HepG2 (cell line): ENCODE measurements around the gene SUB1. TPM values are rescaled to one million over a fixed set of nuclear protein-coding genes. Genes with fewer than 3 reads are reported as not detected.

ENCODE experiments used
- ARID4A ChIP-seq: sonication (generic); formaldehyde crosslinking; IDR thresholded peaks from 2 replicates; pipeline ENCODE4 v1.5.0; 2020; ENCODE audit warnings: mild to moderate bottlenecking, missing genetic modification reagents, borderline replicate concordance
- BCL3 ChIP-seq: sonication (generic); formaldehyde crosslinking; IDR thresholded peaks from 2 replicates; pipeline ENCODE4 v1.5.1; 2020; ENCODE audit warnings: mild to moderate bottlenecking, missing genetic modification reagents, moderate library complexity
- HNF1B ChIP-seq: sonication (generic); formaldehyde crosslinking; IDR thresholded peaks from 2 replicates; pipeline ENCODE4 v1.5.1; 2020; ENCODE audit warnings: mild to moderate bottlenecking, moderate library complexity, missing genetic modification reagents
- LCORL ChIP-seq, 2 experiments: fragments of 450-650 bp in 1 of 2; sonication (generic) in 1 of 2; formaldehyde crosslinking in 1 of 2; IDR thresholded peaks; 2 replicates each; pipeline versions ENCODE4 v1.5.0 to v1.6.1; 2017 to 2020; ENCODE audit warnings: antibody characterized with exemption in 1 of 2, missing genetic modification reagents in 1 of 2
- NCOA2 ChIP-seq: sonication (generic); formaldehyde crosslinking; IDR thresholded peaks from 2 replicates; pipeline ENCODE4 v1.8.0; 2022; ENCODE audit warnings: inconsistent platforms
- PHF21A ChIP-seq: sonication (generic); formaldehyde crosslinking; IDR thresholded peaks from 2 replicates; pipeline ENCODE4 v1.5.0; 2020; ENCODE audit warnings: mild to moderate bottlenecking, missing genetic modification reagents
- REPIN1 ChIP-seq: sonication (generic); formaldehyde crosslinking; IDR thresholded peaks from 2 replicates; pipeline ENCODE4 v1.8.0; 2022; ENCODE audit warnings: missing genetic modification reagents, low read depth, mild to moderate bottlenecking, borderline replicate concordance
- RERE ChIP-seq: IDR thresholded peaks from 2 replicates; pipeline ENCODE4 v1.6.1; 2016; ENCODE audit warnings: low read depth, missing genetic modification reagents, missing compliant biosample characterization
- SATB2 ChIP-seq: sonication (generic); formaldehyde crosslinking; IDR thresholded peaks from 2 replicates; pipeline ENCODE4 v1.5.0; 2020; ENCODE audit warnings: missing genetic modification reagents
- SKIL ChIP-seq: sonication (generic); formaldehyde crosslinking; IDR thresholded peaks from 2 replicates; pipeline ENCODE4 v1.8.0; 2022; ENCODE audit warnings: missing genetic modification reagents, mild to moderate bottlenecking, moderate library complexity, borderline replicate concordance
- TOPORS ChIP-seq: sonication (generic); formaldehyde crosslinking; IDR thresholded peaks from 2 replicates; pipeline ENCODE4 v1.8.0; 2023; ENCODE audit warnings: mild to moderate bottlenecking, missing genetic modification reagents
- ZNF350 ChIP-seq: sonication (generic); formaldehyde crosslinking; IDR thresholded peaks from 2 replicates; pipeline ENCODE4 v1.4.0; 2020; ENCODE audit warnings: mild to moderate bottlenecking, low read depth, missing genetic modification reagents, borderline replicate concordance
- ZNF614 ChIP-seq: IDR thresholded peaks from 2 replicates; pipeline ENCODE4 v1.6.1; 2018; ENCODE audit warnings: missing biosample characterization, missing genetic modification reagents, inconsistent platforms, borderline replicate concordance
- polyA plus RNA-seq, 8 experiments: library from polyadenylated mRNA; depleted of rRNA in 3 of 8; stranded (reverse) in 7 of 8; unstranded in 1 of 8; fragments of >200 nt; fragmentation: Illumina TruSeq in 4 of 8; extraction: Trizol in 4 of 8; gene quantifications; 2 replicates each; pipeline versions ENCODE4 v1.2.1 to v1.2.3, GENCODE V29; 2011 to 2016; ENCODE audit warnings: low read depth in 4 of 8, missing spikeins in 1 of 8, mixed read lengths in 1 of 8; ENCODE audit not compliant: insufficient read depth in 1 of 8
- total RNA-seq, 5 experiments: library from RNA; depleted of rRNA; stranded (reverse); fragments of >200 nt; fragmentation: Illumina TruSeq; extraction: Trizol; gene quantifications; 2 replicates each; pipeline ENCODE4 v1.2.3, GENCODE V29; 2016; ENCODE audit warnings: low read depth in 1 of 5

The SUB1 gene
- total and polyA plus RNA-seq, 2 of the 13 experiments (the other 11 are each of a cell fraction or from before 2014, with no cell fraction given) = 182 to 693 TPM

GRCh38 chr5:32556543-32556942, 28.8 kb upstream of the SUB1 start (continued):
- TF ChIP-seq PHF21A (CRISPR knock-in tag) (peak; percentile 93), ZNF614 (peak; percentile 88; the same call in 1 of the 2 replicates), ZNF350 (CRISPR knock-in tag) (peak; percentile 89; the same call in 1 of the 2 replicates), SKIL (peak; percentile 75), BCL3 (CRISPR knock-in tag) (peak; percentile 69; the same call in 1 of the 2 replicates), ARID4A (CRISPR knock-in tag) (peak; percentile 75; the same call in 1 of the 2 replicates), HNF1B (peak; percentile 43; the same call in 1 of the 2 replicates), REPIN1 (CRISPR knock-in tag) (peak; percentile 80), LCORL (IDR thresholded peaks at IDR 0.05) (peak; percentile 45; the same call in 1 of the 2 replicates), LCORL (CRISPR knock-in tag; IDR thresholded peaks at IDR 0.05) (peak; percentile 81), SATB2 (CRISPR knock-in tag) (0 out of 2 replicates have a peak, but pooled peaks have one; percentile 21), TOPORS (0 out of 2 replicates have a peak, but pooled peaks have one; percentile 49), NCOA2 (CRISPR knock-in tag) (peak; percentile 97), RERE (CRISPR knock-in tag) (peak; percentile 84)
